Liver (tissue), 9 donors: ENCODE data around the gene WNT2B. TPM values are rescaled to one million over a fixed set of nuclear protein-coding genes. Genes with fewer than 3 reads are reported as not detected.

Experiments
- DNase-seq: peaks from one replicate; pipeline ENCODE4 v3.0.0-alpha.2; 2017; ENCODE audit warnings: low spot score
- H3K27ac ChIP-seq, 2 donors: one replicate each; pipeline ENCODE4 v1.7.0; 2013; ENCODE audit warnings: inconsistent platforms in 2 of 2, low read length in 2 of 2, control low read depth in 1 of 2, low read depth in 1 of 2, mild to moderate bottlenecking in 1 of 2
- H3K27me3 ChIP-seq, 4 donors: one replicate each; pipeline versions ENCODE4 v1.6.1 to v1.7.0; 2013; ENCODE audit warnings: low read length in 3 of 4, inconsistent platforms in 1 of 4, mild to moderate bottlenecking in 1 of 4, moderate library complexity in 1 of 4; ENCODE audit not compliant: control insufficient read depth in 4 of 4, insufficient read depth in 4 of 4
- H3K36me3 ChIP-seq, 4 donors: one replicate each; pipeline versions ENCODE4 v1.6.1 to v1.7.0; 2013; ENCODE audit warnings: low read length in 3 of 4, mild to moderate bottlenecking in 3 of 4, low read depth in 1 of 4, moderate library complexity in 1 of 4; ENCODE audit not compliant: control insufficient read depth in 4 of 4, insufficient read depth in 3 of 4
- H3K4me1 ChIP-seq, 4 donors: one replicate each; pipeline versions ENCODE4 v1.6.1 to v1.7.0; 2013; ENCODE audit warnings: low read length in 3 of 4, mild to moderate bottlenecking in 3 of 4, moderate library complexity in 1 of 4; ENCODE audit not compliant: control insufficient read depth in 4 of 4, insufficient read depth in 4 of 4
- H3K4me3 ChIP-seq, 3 donors: one replicate each; pipeline versions ENCODE4 v1.6.1 to v1.7.0; 2013; ENCODE audit warnings: low read length in 3 of 3, control low read depth in 1 of 3, low read depth in 1 of 3, mild to moderate bottlenecking in 1 of 3
- H3K9ac ChIP-seq, 2 donors: one replicate each; pipeline ENCODE4 v1.7.0; 2013; ENCODE audit warnings: low read length in 2 of 2, mild to moderate bottlenecking in 2 of 2, moderate library complexity in 2 of 2, control low read depth in 1 of 2, low read depth in 1 of 2
- H3K9me3 ChIP-seq, 4 donors: one replicate each; pipeline versions ENCODE4 v1.6.1 to v1.7.0; 2013; ENCODE audit warnings: low read length in 3 of 4; ENCODE audit not compliant: control insufficient read depth in 4 of 4
- EGR1 ChIP-seq, 2 donors: IDR thresholded peaks; 2 replicates each; pipeline ENCODE4 v1.6.1; 2016 to 2018; ENCODE audit warnings: antibody characterized with exemption in 2 of 2, low read depth in 2 of 2
- FOXA1 ChIP-seq: IDR thresholded peaks from 2 replicates; pipeline ENCODE4 v1.6.1; 2016; ENCODE audit warnings: antibody characterized with exemption
- FOXA2 ChIP-seq: IDR thresholded peaks from 2 replicates; pipeline ENCODE4 v1.6.1; 2016; ENCODE audit warnings: antibody characterized with exemption
- GABPA ChIP-seq, 2 donors: IDR thresholded peaks in 1 of 2; conservative IDR thresholded peaks in 1 of 2; 2 replicates each; pipeline ENCODE4 v1.6.1; 2016; ENCODE audit warnings: antibody characterized with exemption in 2 of 2, mild to moderate bottlenecking in 1 of 2, moderate library complexity in 1 of 2
- HNF4A ChIP-seq, 2 donors: conservative IDR thresholded peaks; 2 replicates each; pipeline ENCODE4 v1.6.1; 2016; ENCODE audit warnings: antibody characterized with exemption in 2 of 2, mild to moderate bottlenecking in 2 of 2
- HNF4G ChIP-seq: IDR thresholded peaks from 2 replicates; pipeline ENCODE4 v1.6.1; 2016; ENCODE audit warnings: antibody characterized with exemption
- JUND ChIP-seq, 2 donors: IDR thresholded peaks; 2 replicates each; pipeline ENCODE4 v1.6.1; 2016; ENCODE audit warnings: antibody characterized with exemption in 2 of 2
- NR2F2 ChIP-seq: IDR thresholded peaks from 2 replicates; pipeline ENCODE4 v1.6.1; 2016; ENCODE audit warnings: antibody characterized with exemption
- RAD21 ChIP-seq, 2 donors: IDR thresholded peaks; 2 replicates each; pipeline ENCODE4 v1.6.1; 2016; ENCODE audit warnings: antibody characterized with exemption in 2 of 2, mild to moderate bottlenecking in 2 of 2
- RXRA ChIP-seq, 2 donors: IDR thresholded peaks; 2 replicates each; pipeline ENCODE4 v1.6.1; 2017 to 2018; ENCODE audit warnings: antibody characterized with exemption in 2 of 2, mild to moderate bottlenecking in 1 of 2
- SP1 ChIP-seq: IDR thresholded peaks from 2 replicates; pipeline ENCODE4 v1.6.1; 2018; ENCODE audit warnings: antibody characterized with exemption, mild to moderate bottlenecking
- TAF1 ChIP-seq: conservative IDR thresholded peaks from 2 replicates; pipeline ENCODE4 v1.6.1; 2016; ENCODE audit warnings: antibody characterized with exemption, mild to moderate bottlenecking
- YY1 ChIP-seq: IDR thresholded peaks from 2 replicates; pipeline ENCODE4 v1.6.1; 2016; ENCODE audit warnings: antibody characterized with exemption, mild to moderate bottlenecking
- WGBS: extraction: QIAGEN DNeasy Blood & Tissue Kit; methylation state at CpG from one replicate; pipeline ENCODE4 v1.1.7; 2013; 5-methylcytosine and 5-hydroxymethylcytosine counted together
- polyA plus RNA-seq, 2 donors: library from polyadenylated mRNA; stranded (reverse) in 1 of 2; unstranded in 1 of 2; fragments of 200-250 nt in 1 of 2; fragments of >200 nt in 1 of 2; fragmentation: Nextera tagmentation in 1 of 2; extraction: Ambion mirVana in 1 of 2; gene quantifications; one replicate each; pipeline versions ENCODE4 v1.2.1 to v1.2.3, GENCODE V29; 2013 to 2015
- total RNA-seq, 2 donors: library from RNA; depleted of rRNA; stranded (reverse); fragments of >200 nt; gene quantifications; one replicate each; pipeline ENCODE4 v1.2.3, GENCODE V29; 2014
- TF ChIP-seq, protein P1 (sequence below): IDR thresholded peaks from 2 replicates; pipeline ENCODE4 v1.6.1; 2016; ENCODE audit warnings: antibody characterized with exemption
- TF ChIP-seq, protein P2 (sequence below): fragments of 150-350 bp; IDR thresholded peaks from 2 replicates; pipeline ENCODE4 v1.5.1; 2017; ENCODE audit warnings: improper control_type of control experiment, low read depth, low read length; ENCODE audit not compliant: missing input control
- TF ChIP-seq, protein P3 (sequence below): IDR thresholded peaks from 2 replicates; pipeline ENCODE4 v1.6.1; 2016; ENCODE audit warnings: antibody characterized with exemption
- TF ChIP-seq, protein P4 (sequence below): IDR thresholded peaks from 2 replicates; pipeline ENCODE4 v1.6.1; 2016; ENCODE audit warnings: antibody characterized with exemption
- TF ChIP-seq, protein P5 (sequence below): IDR thresholded peaks from 2 replicates; pipeline ENCODE4 v1.6.1; 2016; ENCODE audit warnings: antibody characterized with exemption, mild to moderate bottlenecking
- donor health status: healthy.
- donor health status: healthy.
- donor health status: healthy.
- donor health status: healthy.
- donor health status: healthy.

The WNT2B gene
- total and polyA plus RNA-seq, 4 donors, result 0.07 to 0.92 (median 0.38) TPM

DNA sequence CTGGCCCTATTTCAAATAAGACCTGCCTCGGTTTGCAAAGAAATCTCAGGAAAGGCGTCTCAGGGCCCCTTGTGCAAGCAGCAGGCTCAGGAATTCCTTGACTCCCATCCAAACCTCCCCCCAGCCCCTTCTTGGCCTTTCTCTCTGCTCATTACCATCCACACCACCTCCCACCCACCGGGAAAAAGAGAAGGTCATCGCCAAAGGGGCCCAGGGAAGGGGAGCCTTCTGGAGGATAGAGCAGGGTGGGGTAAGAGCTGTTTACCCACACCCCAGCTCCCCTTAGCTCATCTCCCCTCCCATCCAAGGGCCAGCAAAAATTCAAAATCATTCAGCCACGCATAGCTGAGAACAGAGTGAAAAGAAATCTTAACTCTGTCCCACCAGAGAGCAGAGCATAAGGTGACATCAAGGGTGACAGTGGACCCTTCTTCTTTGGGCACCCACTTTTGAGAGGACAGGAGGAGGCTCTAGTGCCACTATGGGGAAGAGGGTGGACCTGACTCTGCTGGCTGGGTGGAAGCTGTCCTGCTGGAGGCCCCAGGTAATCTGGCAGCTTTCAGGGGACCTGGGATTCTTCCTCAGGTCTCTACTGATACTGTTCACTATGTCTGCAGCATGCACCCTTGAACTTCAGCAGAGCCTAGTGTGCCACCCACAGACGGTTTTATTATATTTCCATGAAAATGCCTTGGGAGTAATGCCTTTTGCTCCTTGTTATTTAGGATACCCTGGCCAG, 3.9 kb upstream of the WNT2B start:
- Histone ChIP-seq H3K9me3 (no peaks in the 10 kb centered on the region), H3K4me3 (no peak overlapping the region), H3K27me3 (peaks cover 0 to 26% (median 9%) of the 10 kb centered on the region in 4 donors), H3K9ac (no peak overlapping the region), H3K36me3 (no peaks in the 10 kb centered on the region), H3K27ac (no peak overlapping the region), H3K4me1 (peaks cover 19 to 28% (median 24%) of the 10 kb centered on the region in 4 donors)
- 57% methylated on average over 6 of the region's 6 CpGs for WGBS
- DNase-seq, result no peak
- TF ChIP-seq SP1 (no peak), RAD21 (IDR thresholded peaks at IDR 0.05) (no peak), NR2F2 (no peak), FOXA1 (no peak), YY1 (no peak), HNF4G (no peak), RXRA (IDR thresholded peaks at IDR 0.05) (no peak), FOXA2 (no peak), EGR1 (IDR thresholded peaks at IDR 0.05; ENCODE audit: low read depth in 2 of 2) (no peak), GABPA (IDR thresholded peaks at IDR 0.05 in 1 of 2, conservative IDR thresholded peaks at IDR 0.05 in 1 of 2) (no peak), HNF4A (conservative IDR thresholded peaks at IDR 0.05) (no peak), JUND (IDR thresholded peaks at IDR 0.05) (no peak), TAF1 (no peak)
- TF ChIP-seq, protein P1, sequence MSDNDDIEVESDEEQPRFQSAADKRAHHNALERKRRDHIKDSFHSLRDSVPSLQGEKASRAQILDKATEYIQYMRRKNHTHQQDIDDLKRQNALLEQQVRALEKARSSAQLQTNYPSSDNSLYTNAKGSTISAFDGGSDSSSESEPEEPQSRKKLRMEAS, result no peak
- TF ChIP-seq, protein P2, sequence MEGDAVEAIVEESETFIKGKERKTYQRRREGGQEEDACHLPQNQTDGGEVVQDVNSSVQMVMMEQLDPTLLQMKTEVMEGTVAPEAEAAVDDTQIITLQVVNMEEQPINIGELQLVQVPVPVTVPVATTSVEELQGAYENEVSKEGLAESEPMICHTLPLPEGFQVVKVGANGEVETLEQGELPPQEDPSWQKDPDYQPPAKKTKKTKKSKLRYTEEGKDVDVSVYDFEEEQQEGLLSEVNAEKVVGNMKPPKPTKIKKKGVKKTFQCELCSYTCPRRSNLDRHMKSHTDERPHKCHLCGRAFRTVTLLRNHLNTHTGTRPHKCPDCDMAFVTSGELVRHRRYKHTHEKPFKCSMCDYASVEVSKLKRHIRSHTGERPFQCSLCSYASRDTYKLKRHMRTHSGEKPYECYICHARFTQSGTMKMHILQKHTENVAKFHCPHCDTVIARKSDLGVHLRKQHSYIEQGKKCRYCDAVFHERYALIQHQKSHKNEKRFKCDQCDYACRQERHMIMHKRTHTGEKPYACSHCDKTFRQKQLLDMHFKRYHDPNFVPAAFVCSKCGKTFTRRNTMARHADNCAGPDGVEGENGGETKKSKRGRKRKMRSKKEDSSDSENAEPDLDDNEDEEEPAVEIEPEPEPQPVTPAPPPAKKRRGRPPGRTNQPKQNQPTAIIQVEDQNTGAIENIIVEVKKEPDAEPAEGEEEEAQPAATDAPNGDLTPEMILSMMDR, result no peak
- TF ChIP-seq, protein P3, sequence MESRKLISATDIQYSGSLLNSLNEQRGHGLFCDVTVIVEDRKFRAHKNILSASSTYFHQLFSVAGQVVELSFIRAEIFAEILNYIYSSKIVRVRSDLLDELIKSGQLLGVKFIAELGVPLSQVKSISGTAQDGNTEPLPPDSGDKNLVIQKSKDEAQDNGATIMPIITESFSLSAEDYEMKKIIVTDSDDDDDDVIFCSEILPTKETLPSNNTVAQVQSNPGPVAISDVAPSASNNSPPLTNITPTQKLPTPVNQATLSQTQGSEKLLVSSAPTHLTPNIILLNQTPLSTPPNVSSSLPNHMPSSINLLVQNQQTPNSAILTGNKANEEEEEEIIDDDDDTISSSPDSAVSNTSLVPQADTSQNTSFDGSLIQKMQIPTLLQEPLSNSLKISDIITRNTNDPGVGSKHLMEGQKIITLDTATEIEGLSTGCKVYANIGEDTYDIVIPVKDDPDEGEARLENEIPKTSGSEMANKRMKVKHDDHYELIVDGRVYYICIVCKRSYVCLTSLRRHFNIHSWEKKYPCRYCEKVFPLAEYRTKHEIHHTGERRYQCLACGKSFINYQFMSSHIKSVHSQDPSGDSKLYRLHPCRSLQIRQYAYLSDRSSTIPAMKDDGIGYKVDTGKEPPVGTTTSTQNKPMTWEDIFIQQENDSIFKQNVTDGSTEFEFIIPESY, result no peak
- TF ChIP-seq, protein P4, sequence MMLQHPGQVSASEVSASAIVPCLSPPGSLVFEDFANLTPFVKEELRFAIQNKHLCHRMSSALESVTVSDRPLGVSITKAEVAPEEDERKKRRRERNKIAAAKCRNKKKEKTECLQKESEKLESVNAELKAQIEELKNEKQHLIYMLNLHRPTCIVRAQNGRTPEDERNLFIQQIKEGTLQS, result no peak
- TF ChIP-seq, protein P5, sequence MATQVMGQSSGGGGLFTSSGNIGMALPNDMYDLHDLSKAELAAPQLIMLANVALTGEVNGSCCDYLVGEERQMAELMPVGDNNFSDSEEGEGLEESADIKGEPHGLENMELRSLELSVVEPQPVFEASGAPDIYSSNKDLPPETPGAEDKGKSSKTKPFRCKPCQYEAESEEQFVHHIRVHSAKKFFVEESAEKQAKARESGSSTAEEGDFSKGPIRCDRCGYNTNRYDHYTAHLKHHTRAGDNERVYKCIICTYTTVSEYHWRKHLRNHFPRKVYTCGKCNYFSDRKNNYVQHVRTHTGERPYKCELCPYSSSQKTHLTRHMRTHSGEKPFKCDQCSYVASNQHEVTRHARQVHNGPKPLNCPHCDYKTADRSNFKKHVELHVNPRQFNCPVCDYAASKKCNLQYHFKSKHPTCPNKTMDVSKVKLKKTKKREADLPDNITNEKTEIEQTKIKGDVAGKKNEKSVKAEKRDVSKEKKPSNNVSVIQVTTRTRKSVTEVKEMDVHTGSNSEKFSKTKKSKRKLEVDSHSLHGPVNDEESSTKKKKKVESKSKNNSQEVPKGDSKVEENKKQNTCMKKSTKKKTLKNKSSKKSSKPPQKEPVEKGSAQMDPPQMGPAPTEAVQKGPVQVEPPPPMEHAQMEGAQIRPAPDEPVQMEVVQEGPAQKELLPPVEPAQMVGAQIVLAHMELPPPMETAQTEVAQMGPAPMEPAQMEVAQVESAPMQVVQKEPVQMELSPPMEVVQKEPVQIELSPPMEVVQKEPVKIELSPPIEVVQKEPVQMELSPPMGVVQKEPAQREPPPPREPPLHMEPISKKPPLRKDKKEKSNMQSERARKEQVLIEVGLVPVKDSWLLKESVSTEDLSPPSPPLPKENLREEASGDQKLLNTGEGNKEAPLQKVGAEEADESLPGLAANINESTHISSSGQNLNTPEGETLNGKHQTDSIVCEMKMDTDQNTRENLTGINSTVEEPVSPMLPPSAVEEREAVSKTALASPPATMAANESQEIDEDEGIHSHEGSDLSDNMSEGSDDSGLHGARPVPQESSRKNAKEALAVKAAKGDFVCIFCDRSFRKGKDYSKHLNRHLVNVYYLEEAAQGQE, result no peak
